H9 (cell line): Measurements from ENCODE around the gene ZFY. TPM values are rescaled to one million over a fixed set of nuclear protein-coding genes. Genes with fewer than 3 reads are reported as not detected.

ENCODE experiments used
- DNase-seq: peaks from one replicate; pipeline ENCODE4 v3.0.0-alpha.2; 2017
- H2AFZ ChIP-seq: one replicate; pipeline ENCODE4 v1.6.1; 2013; ENCODE audit warnings: mild to moderate bottlenecking, low read length, control low read depth, moderate library complexity
- H2AK5ac ChIP-seq: 2 replicates; pipeline ENCODE4 v1.6.1; 2013; ENCODE audit warnings: low read length, control low read depth, mixed read lengths; ENCODE audit not compliant: insufficient read length
- H2BK120ac ChIP-seq: one replicate; pipeline ENCODE4 v1.6.1; 2013; ENCODE audit warnings: low read depth, mild to moderate bottlenecking, low read length, control low read depth, inconsistent platforms; ENCODE audit not compliant: poor library complexity, severe bottlenecking
- H2BK12ac ChIP-seq: 2 replicates; pipeline ENCODE4 v1.6.1; 2013; ENCODE audit warnings: low read length, control low read depth, mixed read lengths, low read depth; ENCODE audit not compliant: insufficient read length
- H2BK15ac ChIP-seq: 2 replicates; pipeline ENCODE4 v1.6.1; 2013; ENCODE audit warnings: low read depth, low read length, control low read depth
- H2BK20ac ChIP-seq: one replicate; pipeline ENCODE4 v1.6.1; 2013; ENCODE audit warnings: low read depth, mild to moderate bottlenecking, low read length, control low read depth, inconsistent platforms; ENCODE audit not compliant: poor library complexity, severe bottlenecking
- H2BK5ac ChIP-seq: 2 replicates; pipeline ENCODE4 v1.6.1; 2013; ENCODE audit warnings: low read length, control low read depth, mixed read lengths; ENCODE audit not compliant: insufficient read length
- H3K14ac ChIP-seq: 2 replicates; pipeline ENCODE4 v1.6.1; 2013; ENCODE audit warnings: low read length, control low read depth; ENCODE audit not compliant: insufficient read depth
- H3K18ac ChIP-seq: 2 replicates; pipeline ENCODE4 v1.6.1; 2013; ENCODE audit warnings: low read depth, mild to moderate bottlenecking, mixed read lengths, low read length, control low read depth; ENCODE audit not compliant: insufficient read length
- H3K23ac ChIP-seq: 2 replicates; pipeline ENCODE4 v1.6.1; 2013; ENCODE audit warnings: low read length, control low read depth, mixed read lengths, low read depth; ENCODE audit not compliant: insufficient read length
- H3K23me2 ChIP-seq: 2 replicates; pipeline ENCODE4 v1.6.1; 2013; ENCODE audit warnings: low read depth, mild to moderate bottlenecking, mixed read lengths, low read length, control low read depth; ENCODE audit not compliant: insufficient read length, poor library complexity, severe bottlenecking
- H3K27ac ChIP-seq: 2 replicates; pipeline ENCODE4 v1.5.1; 2013; ENCODE audit warnings: low read length, control low read depth, mixed read lengths, low read depth; ENCODE audit not compliant: insufficient read length
- H3K27me3 ChIP-seq: 2 replicates; pipeline ENCODE4 v1.6.1; 2013; ENCODE audit warnings: low read length, control low read depth, inconsistent platforms; ENCODE audit not compliant: insufficient read depth
- H3K4ac ChIP-seq: 2 replicates; pipeline ENCODE4 v1.6.1; 2013; ENCODE audit warnings: low read depth, mild to moderate bottlenecking, control low read depth, inconsistent platforms, low read length, moderate library complexity
- H3K4me1 ChIP-seq: 2 replicates; pipeline ENCODE4 v1.6.1; 2013; ENCODE audit warnings: low read length, control low read depth, inconsistent platforms; ENCODE audit not compliant: insufficient read depth
- H3K4me2 ChIP-seq: 2 replicates; pipeline ENCODE4 v1.6.1; 2013; ENCODE audit warnings: low read length, control low read depth, mixed read lengths; ENCODE audit not compliant: insufficient read length, insufficient read depth
- H3K56ac ChIP-seq: 2 replicates; pipeline ENCODE4 v1.6.1; 2013; ENCODE audit warnings: low read depth, mild to moderate bottlenecking, mixed read lengths, low read length, control low read depth; ENCODE audit not compliant: insufficient read length
- H3K79me1 ChIP-seq: 2 replicates; pipeline ENCODE4 v1.6.1; 2013; ENCODE audit warnings: low read depth, mild to moderate bottlenecking, moderate library complexity, low read length, control low read depth, inconsistent platforms; ENCODE audit not compliant: insufficient read depth, poor library complexity, severe bottlenecking
- H3K79me2 ChIP-seq: 2 replicates; pipeline ENCODE4 v1.6.1; 2013; ENCODE audit warnings: low read length, control low read depth, inconsistent platforms; ENCODE audit not compliant: insufficient read depth
- H3K9ac ChIP-seq: 2 replicates; pipeline ENCODE4 v1.6.1; 2013; ENCODE audit warnings: low read length, control low read depth, mixed read lengths; ENCODE audit not compliant: insufficient read length; ENCODE audit errors: extremely low read depth
- H3K9me3 ChIP-seq: one replicate; pipeline ENCODE4 v1.6.1; 2013; ENCODE audit warnings: low read depth, low read length, inconsistent platforms; ENCODE audit not compliant: control insufficient read depth
- H3T11ph ChIP-seq: one replicate; pipeline ENCODE4 v1.6.1; 2013; ENCODE audit warnings: mild to moderate bottlenecking, low read length, control low read depth, inconsistent platforms
- H4K20me1 ChIP-seq: one replicate; pipeline ENCODE4 v1.6.1; 2013; ENCODE audit not compliant: control insufficient read depth, insufficient read length, insufficient read depth
- H4K5ac ChIP-seq: 2 replicates; pipeline ENCODE4 v1.6.1; 2013; ENCODE audit warnings: low read depth, mild to moderate bottlenecking, mixed read lengths, low read length, control low read depth; ENCODE audit not compliant: insufficient read length
- H4K8ac ChIP-seq: replicated peaks from 2 replicates; pipeline ENCODE4 v1.6.1; 2013; ENCODE audit warnings: low read length, control low read depth, mixed read lengths, low read depth; ENCODE audit not compliant: insufficient read length
- H4K91ac ChIP-seq: 2 replicates; pipeline ENCODE4 v1.6.1; 2013; ENCODE audit warnings: low read depth, mild to moderate bottlenecking, moderate library complexity, mixed read lengths, low read length, control low read depth; ENCODE audit not compliant: insufficient read length
- H3K27ac Mint-ChIP-seq, 3 experiments: 2 replicates in 2 of 3; 3 replicates in 1 of 3; pipeline ENCODE4 v1.8.0; 2020 to 2021; ENCODE audit warnings: mixed read lengths in 3 of 3, mild to moderate bottlenecking in 1 of 3, moderate library complexity in 1 of 3
- H3K27me3 Mint-ChIP-seq: 2 replicates; pipeline ENCODE4 v1.8.0; 2021; ENCODE audit warnings: low read depth, mild to moderate bottlenecking, moderate library complexity, mixed read lengths
- H3K36me3 Mint-ChIP-seq, 3 experiments: 2 replicates in 2 of 3; 3 replicates in 1 of 3; pipeline ENCODE4 v1.8.0; 2020 to 2021; ENCODE audit warnings: low read depth in 3 of 3, mixed read lengths in 3 of 3; ENCODE audit not compliant: insufficient read depth in 1 of 3
- H3K4me1 Mint-ChIP-seq, 2 experiments: 2 replicates each; pipeline ENCODE4 v1.8.0; 2020; ENCODE audit warnings: mixed read lengths in 2 of 2
- H3K4me3 Mint-ChIP-seq, 2 experiments: 2 replicates in 1 of 2; 3 replicates in 1 of 2; pipeline ENCODE4 v1.8.0; 2020 to 2021; ENCODE audit warnings: mild to moderate bottlenecking in 2 of 2, mixed read lengths in 2 of 2, moderate library complexity in 1 of 2
- H3K9me3 Mint-ChIP-seq, 2 experiments: 2 replicates in 1 of 2; 3 replicates in 1 of 2; pipeline ENCODE4 v1.8.0; 2020; ENCODE audit warnings: mild to moderate bottlenecking in 2 of 2, mixed read lengths in 2 of 2, moderate library complexity in 1 of 2
- CTCF ChIP-seq: fragments of 200-600 bp; sonication (generic); conservative IDR thresholded peaks from 3 replicates; pipeline ENCODE4 v1.8.0; 2021; ENCODE audit warnings: antibody characterized with exemption, mild to moderate bottlenecking
- WGBS: extraction: QIAGEN DNeasy Blood & Tissue Kit; methylation state at CpG from one replicate; pipeline ENCODE4 v1.1.7; 2013; ENCODE audit warnings: missing lambda C conversion rate, low lambda C conversion rate, mixed read lengths; ENCODE audit not compliant: insufficient read length; ENCODE audit errors: extremely low coverage; 5-methylcytosine and 5-hydroxymethylcytosine counted together
- total RNA-seq: library from RNA; stranded (reverse); gene quantifications from 2 replicates; pipeline ENCODE4 v1.2.1, GENCODE V29; 2021

ZFY gene
- total RNA-seq, 1 experiment from 2014 or later = not detected

GRCh38 chrY:3002680-3003515, 67.7 kb downstream of the ZFY start:
- no peaks in the 10 kb centered on the region for H4K20me1 ChIP-seq
- H3K9ac ChIP-seq = no peak overlapping the region
- no peak overlapping the region for H3K4me2 ChIP-seq

More at GRCh38 chrY:3002680-3003515, 67.7 kb downstream of the ZFY start:
- no peak overlapping the region for H4K5ac ChIP-seq
- no peaks in the 10 kb centered on the region for H3K36me3 Mint-ChIP-seq
- no peak overlapping the region for H4K8ac ChIP-seq
- H3T11ph ChIP-seq = no peak overlapping the region
- no peaks in the 10 kb centered on the region for H3K27me3 ChIP-seq
- H3K27ac ChIP-seq = no peak overlapping the region
- no peaks in the 10 kb centered on the region for H3K79me2 ChIP-seq
- H2BK12ac ChIP-seq = no peak overlapping the region
- no peaks in the 10 kb centered on the region for H3K23me2 ChIP-seq
- no peak overlapping the region for H3K23ac ChIP-seq
- no peaks in the 10 kb centered on the region for H3K9me3 ChIP-seq
- no peak overlapping the region for H3K4ac ChIP-seq
- no peak overlapping the region for H2BK120ac ChIP-seq
- H3K56ac ChIP-seq = no peak overlapping the region
- no peak overlapping the region for H2BK20ac ChIP-seq
- H3K79me1 ChIP-seq = no peaks in the 10 kb centered on the region
- no peak overlapping the region for H3K14ac ChIP-seq
- TF ChIP-seq CTCF = no peak
- DNase-seq = no peak
- H3K27me3 Mint-ChIP-seq = no peaks in the 10 kb centered on the region
- no peak overlapping the region for H2BK5ac ChIP-seq
- H4K91ac ChIP-seq = no peak overlapping the region
- no peak overlapping the region for H2AFZ ChIP-seq
- H3K4me1 Mint-ChIP-seq = no peaks in the 10 kb centered on the region
- H3K27ac Mint-ChIP-seq = no peak overlapping the region
- H2AK5ac ChIP-seq = no peak overlapping the region
- H3K4me3 Mint-ChIP-seq = no peak overlapping the region
- H2BK15ac ChIP-seq = no peak overlapping the region
- WGBS = no CpG with 5 or more reads among the region's 15 CpGs
- no peaks in the 10 kb centered on the region for H3K4me1 ChIP-seq
- H3K9me3 Mint-ChIP-seq = no peaks in the 10 kb centered on the region
- no peak overlapping the region for H3K18ac ChIP-seq
